DND-41 (cell line): Measurements from ENCODE around the gene RAG1.

Experiments
- EZH2 ChIP-seq: IDR thresholded peaks from 3 replicates; pipeline ENCODE4 v1.6.1; 2012; ENCODE audit warnings: borderline replicate concordance, low read depth, mild to moderate bottlenecking, moderate library complexity, low read length, inconsistent platforms; ENCODE audit not compliant: severe bottlenecking
- TF ChIP-seq, protein P1 (sequence below): IDR thresholded peaks from 2 replicates; pipeline ENCODE4 v1.5.1; 2012; ENCODE audit warnings: borderline replicate concordance, low read length, moderate library complexity, mild to moderate bottlenecking; ENCODE audit not compliant: poor library complexity, severe bottlenecking; ENCODE audit errors: extremely low read depth

- TF ChIP-seq, protein P1, sequence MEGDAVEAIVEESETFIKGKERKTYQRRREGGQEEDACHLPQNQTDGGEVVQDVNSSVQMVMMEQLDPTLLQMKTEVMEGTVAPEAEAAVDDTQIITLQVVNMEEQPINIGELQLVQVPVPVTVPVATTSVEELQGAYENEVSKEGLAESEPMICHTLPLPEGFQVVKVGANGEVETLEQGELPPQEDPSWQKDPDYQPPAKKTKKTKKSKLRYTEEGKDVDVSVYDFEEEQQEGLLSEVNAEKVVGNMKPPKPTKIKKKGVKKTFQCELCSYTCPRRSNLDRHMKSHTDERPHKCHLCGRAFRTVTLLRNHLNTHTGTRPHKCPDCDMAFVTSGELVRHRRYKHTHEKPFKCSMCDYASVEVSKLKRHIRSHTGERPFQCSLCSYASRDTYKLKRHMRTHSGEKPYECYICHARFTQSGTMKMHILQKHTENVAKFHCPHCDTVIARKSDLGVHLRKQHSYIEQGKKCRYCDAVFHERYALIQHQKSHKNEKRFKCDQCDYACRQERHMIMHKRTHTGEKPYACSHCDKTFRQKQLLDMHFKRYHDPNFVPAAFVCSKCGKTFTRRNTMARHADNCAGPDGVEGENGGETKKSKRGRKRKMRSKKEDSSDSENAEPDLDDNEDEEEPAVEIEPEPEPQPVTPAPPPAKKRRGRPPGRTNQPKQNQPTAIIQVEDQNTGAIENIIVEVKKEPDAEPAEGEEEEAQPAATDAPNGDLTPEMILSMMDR: no peak
- no peak for TF ChIP-seq EZH2
Observed at GRCh38 chr11:36627471-36627870, 59.7 kb downstream of the RAG1 start.
